H1 (cell line): ENCODE results near the gene RIN2. TPM values are rescaled to one million over a fixed set of nuclear protein-coding genes. Genes with fewer than 3 reads are reported as not detected.

Source experiments
- CTCF ChIA-PET: fragments of 300-600 bp; sonication (Branson Sonifier 250); formaldehyde crosslinking; loops from one replicate; lab custom pipeline; 2021; ENCODE audit not compliant: partially characterized antibody; lab: Charles Lee
- POLR2A ChIA-PET: fragments of 300-600 bp; sonication (Branson Sonifier 250); formaldehyde crosslinking; loops from one replicate; lab custom pipeline; 2021; ENCODE audit warnings: inconsistent platforms; ENCODE audit not compliant: partially characterized antibody; lab: Charles Lee
- DNase-seq, 2 experiments: peaks; one replicate each; pipeline versions ENCODE4 v3.0.0 to v3.0.0-alpha.2; 2010 to 2022; ENCODE audit warnings: low spot score in 2 of 2, low read depth in 1 of 2, mixed read lengths in 1 of 2
- FAIRE-seq: peaks from 2 replicates; lab custom pipeline; 2011; peaks lifted over from hg19 to GRCh38; lab: Jason Lieb, UNC
- H2AFZ ChIP-seq: 2 replicates; pipeline ENCODE4 v1.8.1; 2012; ENCODE audit warnings: low read length, inconsistent platforms
- H2AK5ac ChIP-seq: 2 replicates; pipeline ENCODE4 v1.6.1; 2013; ENCODE audit warnings: low read depth, low read length
- H2BK120ac ChIP-seq: replicated peaks from 2 replicates; pipeline ENCODE3; 2013; ENCODE audit warnings: low read depth, low read length, inconsistent platforms
- H2BK12ac ChIP-seq: 2 replicates; pipeline ENCODE4 v1.6.1; 2013; ENCODE audit warnings: low read depth, low read length
- H2BK15ac ChIP-seq: 2 replicates; pipeline ENCODE4 v1.6.1; 2013; ENCODE audit warnings: low read length
- H2BK20ac ChIP-seq: 2 replicates; pipeline ENCODE4 v1.6.1; 2013; ENCODE audit warnings: low read length
- H2BK5ac ChIP-seq: 2 replicates; pipeline ENCODE4 v1.6.1; 2013; ENCODE audit warnings: low read depth, low read length
- H3K14ac ChIP-seq: 2 replicates; pipeline ENCODE4 v1.6.1; 2013; ENCODE audit warnings: inconsistent platforms; ENCODE audit not compliant: insufficient read length
- H3K18ac ChIP-seq: 2 replicates; pipeline ENCODE4 v1.6.1; 2013; ENCODE audit warnings: low read length; ENCODE audit errors: extremely low read depth
- H3K23ac ChIP-seq: 2 replicates; pipeline ENCODE4 v1.6.1; 2013; ENCODE audit warnings: inconsistent platforms; ENCODE audit not compliant: insufficient read length
- H3K23me2 ChIP-seq: 2 replicates; pipeline ENCODE4 v1.6.1; 2013; ENCODE audit warnings: low read depth, low read length
- H3K27ac ChIP-seq: 2 replicates; pipeline ENCODE4 v1.6.1; 2011; ENCODE audit warnings: low read depth, low read length, inconsistent platforms
- H3K27me3 ChIP-seq, 4 experiments: replicated peaks in 1 of 4; 1 replicate in 1 of 4; 2 replicates in 3 of 4; pipeline versions ENCODE4 v1.6.1 to v1.8.1; 2011 to 2013; ENCODE audit warnings: low read length in 3 of 4, mild to moderate bottlenecking in 3 of 4, inconsistent platforms in 2 of 4, mixed read lengths in 2 of 4, moderate library complexity in 1 of 4; ENCODE audit not compliant: control insufficient read depth in 3 of 4, insufficient read depth in 3 of 4; ENCODE audit errors: extremely low read depth in 1 of 4
- H3K36me3 ChIP-seq, 4 experiments: 2 replicates each; pipeline versions ENCODE4 v1.6.1 to v1.8.1; 2011 to 2013; ENCODE audit warnings: mild to moderate bottlenecking in 4 of 4, low read length in 3 of 4, moderate library complexity in 2 of 4, control low read depth in 1 of 4, inconsistent platforms in 1 of 4; ENCODE audit not compliant: insufficient read depth in 4 of 4, control insufficient read depth in 2 of 4
- H3K4ac ChIP-seq: replicated peaks from 2 replicates; pipeline ENCODE3; 2013; ENCODE audit warnings: low read length, low read depth, mixed read lengths, inconsistent platforms; ENCODE audit not compliant: insufficient read length
- H3K4me1 ChIP-seq, 4 experiments: replicated peaks in 1 of 4; 1 replicate in 1 of 4; 2 replicates in 3 of 4; pipeline versions ENCODE4 v1.6.1 to v1.8.1; 2011 to 2013; ENCODE audit warnings: low read length in 3 of 4, inconsistent platforms in 2 of 4, mixed read lengths in 1 of 4; ENCODE audit not compliant: insufficient read depth in 4 of 4, control insufficient read depth in 3 of 4
- H3K4me2 ChIP-seq, 2 experiments: 2 replicates each; pipeline versions ENCODE4 v1.6.1 to v1.8.1; 2011 to 2013; ENCODE audit warnings: low read depth in 2 of 2, low read length in 2 of 2, control low read depth in 1 of 2, inconsistent platforms in 1 of 2, mild to moderate bottlenecking in 1 of 2; ENCODE audit not compliant: insufficient read depth in 1 of 2
- H3K4me3 ChIP-seq, 4 experiments: fragments of 200-600, 300-600 bp in 1 of 4; sonication (generic), shearing (Covaris generic), sonication (Bioruptor Twin) in 1 of 4; 2 replicates each; pipeline versions ENCODE4 v1.5.1 to v1.8.1; 2011 to 2016; ENCODE audit warnings: low read length in 4 of 4, low read depth in 3 of 4, control low read depth in 2 of 4, inconsistent platforms in 2 of 4, mild to moderate bottlenecking in 2 of 4, mixed read lengths in 1 of 4, moderate library complexity in 1 of 4; ENCODE audit not compliant: insufficient read depth in 2 of 4; ENCODE audit errors: extremely low read depth in 1 of 4
- H3K56ac ChIP-seq: replicated peaks from 2 replicates; pipeline ENCODE3; 2013; ENCODE audit warnings: low read depth, mild to moderate bottlenecking, mixed read lengths, low read length, inconsistent platforms; ENCODE audit not compliant: insufficient read length
- H3K79me1 ChIP-seq: 2 replicates; pipeline ENCODE4 v1.6.1; 2013; ENCODE audit warnings: low read depth, low read length, control low read depth
- H3K79me2 ChIP-seq, 2 experiments: 2 replicates each; pipeline versions ENCODE4 v1.6.1 to v1.8.1; 2012 to 2013; ENCODE audit warnings: low read length in 2 of 2, mild to moderate bottlenecking in 2 of 2, inconsistent platforms in 1 of 2; ENCODE audit not compliant: insufficient read depth in 2 of 2, control insufficient read depth in 1 of 2
- H3K9ac ChIP-seq, 4 experiments: replicated peaks in 1 of 4; 1 replicate in 1 of 4; 2 replicates in 3 of 4; pipeline versions ENCODE4 v1.6.1 to v1.8.1; 2011 to 2013; ENCODE audit warnings: low read depth in 3 of 4, low read length in 3 of 4, control low read depth in 2 of 4, mild to moderate bottlenecking in 2 of 4, moderate library complexity in 2 of 4, inconsistent platforms in 1 of 4; ENCODE audit errors: extremely low read depth in 1 of 4
- H3K9me3 ChIP-seq, 2 experiments: 2 replicates each; pipeline versions ENCODE4 v1.6.1 to v1.8.1; 2012 to 2013; ENCODE audit warnings: mild to moderate bottlenecking in 2 of 2, moderate library complexity in 2 of 2, control low read depth in 1 of 2, inconsistent platforms in 1 of 2, low read depth in 1 of 2, low read length in 1 of 2, mixed read lengths in 1 of 2; ENCODE audit not compliant: insufficient read depth in 2 of 2
- H4K20me1 ChIP-seq, 2 experiments: replicated peaks in 1 of 2; 2 replicates each; pipeline versions ENCODE3 to v1.8.1; 2011 to 2013; ENCODE audit warnings: inconsistent platforms in 2 of 2, low read length in 2 of 2, mild to moderate bottlenecking in 1 of 2; ENCODE audit not compliant: insufficient read depth in 2 of 2, control insufficient read depth in 1 of 2
- H4K5ac ChIP-seq: 2 replicates; pipeline ENCODE4 v1.6.1; 2013; ENCODE audit warnings: low read length, low read depth, mixed read lengths, inconsistent platforms; ENCODE audit not compliant: insufficient read length
- H4K8ac ChIP-seq: 2 replicates; pipeline ENCODE4 v1.8.0; 2013; ENCODE audit warnings: mild to moderate bottlenecking, moderate library complexity, low read length, inconsistent platforms; ENCODE audit not compliant: insufficient read depth; ENCODE audit errors: extremely low read depth
- H4K91ac ChIP-seq: replicated peaks from 2 replicates; pipeline ENCODE3; 2013; ENCODE audit warnings: low read length, mixed read lengths, inconsistent platforms; ENCODE audit not compliant: insufficient read length
- EGR1 ChIP-seq: IDR thresholded peaks from 2 replicates; pipeline ENCODE4 v1.6.1; 2011; ENCODE audit warnings: low read depth, low read length, borderline replicate concordance
- JUN ChIP-seq: IDR thresholded peaks from 2 replicates; pipeline ENCODE4 v1.6.1; 2011; ENCODE audit warnings: low read depth, mild to moderate bottlenecking, improper control_type of control experiment, low read length
- KDM1A ChIP-seq: fragments of 200-600, 300-600 bp; sonication (generic); IDR thresholded peaks from 2 replicates; pipeline ENCODE4 v1.7.1; 2016; ENCODE audit warnings: mild to moderate bottlenecking, low read length, borderline replicate concordance
- PHF8 ChIP-seq: fragments of 200-600 bp; sonication (generic); conservative IDR thresholded peaks from 2 replicates; pipeline ENCODE4 v1.7.1; 2012; ENCODE audit warnings: low read depth, mild to moderate bottlenecking, inconsistent platforms, low read length, moderate library complexity
- SIRT6 ChIP-seq: IDR thresholded peaks from one replicate; pipeline ENCODE4 v1.7.1; 2012; ENCODE audit warnings: low read length, inconsistent platforms
- WGBS, 2 experiments: shearing (Covaris generic) in 1 of 2; methylation state at CpG; one replicate each; pipeline versions ENCODE4 v1.1.6 to v1.1.7; 2013 to 2015; ENCODE audit warnings: low lambda C conversion rate in 2 of 2, mixed read lengths in 2 of 2, inconsistent platforms in 1 of 2, low coverage in 1 of 2, missing lambda C conversion rate in 1 of 2; ENCODE audit not compliant: insufficient replicate concordance in 2 of 2, insufficient coverage in 1 of 2, insufficient read length in 1 of 2; ENCODE audit errors: extremely low coverage in 1 of 2, missing lambda C conversion rate in 1 of 2; 5-methylcytosine and 5-hydroxymethylcytosine counted together
- long read RNA-seq, 2 experiments: library from RNA in 1 of 2; library from capped mRNA in 1 of 2; stranded (forward); transcript quantifications; one replicate each; pipeline ENCODE4 v2.0.0, GENCODE V29; 2021; ENCODE audit warnings: inconsistent platforms in 1 of 2
- polyA minus RNA-seq, 3 experiments: library from RNA; depleted of rRNA, polyadenylated mRNA; stranded (reverse); fragments of >200 nt; gene quantifications; 1 replicate in 2 of 3; 2 replicates in 1 of 3; pipeline ENCODE4 v1.2.3, GENCODE V29; 2011
- polyA plus RNA-seq, 7 experiments: library from polyadenylated mRNA; depleted of rRNA in 3 of 7; stranded (reverse) in 5 of 7; unstranded in 2 of 7; fragments of >200 nt in 5 of 7; fragments of 200-250 nt in 2 of 7; gene quantifications; 1 replicate in 5 of 7; 2 replicates in 1 of 7; 4 replicates in 1 of 7; pipeline versions ENCODE4 v1.2.1 to v1.2.3, GENCODE V29; 2011 to 2013; ENCODE audit warnings: missing spikeins in 2 of 7, mixed read lengths in 2 of 7
- total RNA-seq: library from RNA; stranded (reverse); fragmentation: NEBNext Ultra II Directional; extraction: Animal tissue kit (Norgen Biotek cat#: 25700); gene quantifications from 2 replicates; pipeline ENCODE4 v1.2.1, GENCODE V29; 2021

The RIN2 gene
- total RNA-seq (0.90 and 1.3 TPM in 2 replicates), polyA plus RNA-seq (2011; rRNA removed) (0.20 and 0.24 TPM in 2 replicates), polyA minus RNA-seq (2011; rRNA and poly(A)+ RNA removed) (0.78 and 2.4 TPM in 2 replicates)
- 0.54 TPM for polyA plus RNA-seq (2011; cell fraction: cytosol; rRNA removed)
- 0.68 TPM for polyA plus RNA-seq (2011; cell fraction: nucleus; rRNA removed)
- 0.37 to 1.2 TPM (median 0.51 TPM) in 4 replicates for polyA plus RNA-seq (2012, experiment 1 of 2)
- 0.17 TPM for polyA plus RNA-seq (2012, experiment 2 of 2)
- polyA plus RNA-seq (2013, experiment 1 of 2) = 0.71 TPM
- polyA plus RNA-seq (2013, experiment 2 of 2) = 0.74 TPM
- polyA minus RNA-seq (2011; cell fraction: cytosol; rRNA and poly(A)+ RNA removed) = 2.9 TPM
- 3.8 TPM for polyA minus RNA-seq (2011; cell fraction: nucleus; rRNA and poly(A)+ RNA removed)
- long read RNA-seq, experiment 1 = 0 reads
- long read RNA-seq, experiment 2 = 0 reads

- H3K79me1 ChIP-seq = no peaks in the 10 kb centered on the region
- H3K14ac ChIP-seq = no peak within 1 kb of the TSS
- H3K56ac ChIP-seq = peak within 1 kb of the TSS; percentile 25
- H2AFZ ChIP-seq = peak within 1 kb of the TSS; percentile 91
- H3K18ac ChIP-seq = peak within 1 kb of the TSS; percentile 60
- no peak within 1 kb of the TSS for H2AK5ac ChIP-seq
- H2BK12ac ChIP-seq = 0 out of 2 replicates have a peak within 1 kb of the TSS, but pooled peaks have one; percentile 43
- H2BK15ac ChIP-seq = peak within 1 kb of the TSS; percentile 29; the same call in 1 of the 2 replicates
- peaks cover 0 to 16% (median 10%) of the 10 kb centered on the region in 4 experiments; a peak in 4 of 7 replicates for H3K27me3 ChIP-seq
- H3K9me3 ChIP-seq = no peaks in the 10 kb centered on the region
- H3K36me3 ChIP-seq = no peaks in the 10 kb centered on the region
- WGBS, 2 experiments = 0% methylated on average over 14 of the region's 25 CpGs; no CpG with 5 or more reads in 1 of the 2 experiments
- H3K4me3 ChIP-seq = peak within 1 kb of the TSS; percentile 78 to 89 (median 82)
- H4K8ac ChIP-seq = peak within 1 kb of the TSS; percentile 87
- peaks cover 0 to 2% of the 10 kb centered on the region in 2 experiments for H4K20me1 ChIP-seq
- H3K4me1 ChIP-seq = peaks cover 0 to 4% (median 0%) of the 10 kb centered on the region in 4 experiments; a peak in 2 of 7 replicates
- H2BK20ac ChIP-seq = no peak within 1 kb of the TSS
- H2BK120ac ChIP-seq = no peak within 1 kb of the TSS
- no peak for FAIRE-seq
- peak within 1 kb of the TSS; percentile 81 to 99 for H3K4me2 ChIP-seq
- peak; percentile 62; the same call in 1 of the 2 replicates for TF ChIP-seq KDM1A
- TF ChIP-seq EGR1 = 0 out of 2 replicates have a peak, but pooled peaks have one; percentile 2
- TF ChIP-seq PHF8 = 0 out of 2 replicates have a peak, but pooled peaks have one; percentile 27
- no peak for TF ChIP-seq JUN
- no peak for TF ChIP-seq SIRT6
- DNase-seq = peak in 1 of 2 experiments; percentile 83
- ChIA-PET CTCF (interaction anchor here (1.0 to 1.7 kb wide), 4 partner anchors 14 to 67 kb away, joined by 3 to 5 read pairs (median 4); no protein-coding TSS in a partner anchor), POLR2A (interaction anchor here (1.1 to 3.5 kb wide), 3 partner anchors 12 to 17 kb away, joined by 4 to 8 read pairs (median 6); no protein-coding TSS in a partner anchor)
- no peak within 1 kb of the TSS for H3K23ac ChIP-seq
- H3K9ac ChIP-seq = peak within 1 kb of the TSS in 3 of 4 experiments; percentile 38 to 45 (median 39); a peak in 4 of 7 replicates
- H4K91ac ChIP-seq = no peak within 1 kb of the TSS
- H3K23me2 ChIP-seq = peaks cover 13% of the 10 kb centered on the region
- H4K5ac ChIP-seq = no peak within 1 kb of the TSS
- no peak within 1 kb of the TSS for H3K27ac ChIP-seq
- no peaks in the 10 kb centered on the region for H3K79me2 ChIP-seq
- peak within 1 kb of the TSS; percentile 56; the same call in 1 of the 2 replicates for H2BK5ac ChIP-seq
- no peak within 1 kb of the TSS for H3K4ac ChIP-seq
Observed at GRCh38 chr20:19758133-19758500, at the start of gene RIN2. Gene RIN2 (plus strand): TSS chr20:19758258. CDS start chr20:19889602, 131,344 bp downstream.
